ENCODE measurements around the gene FRAT2. TPM values are rescaled to one million over a fixed set of nuclear protein-coding genes. Genes with fewer than 3 reads are reported as not detected.
A peak's percentile ranks its signal among the peaks of the same experiment; 100 is the strongest.

Gene FRAT2
- total RNA-seq, 2 experiments from 2014 or later, result 8.8 to 9.5 TPM

GRCh38 chr10:97321804-97322190 is 12.7 kb downstream of the FRAT2 start:
- H3K36me3 Mint-ChIP-seq, result no peaks in the 10 kb centered on the region
- H3K9me3 Mint-ChIP-seq, result no peaks in the 10 kb centered on the region
- no peak for DNase-seq
- H3K27ac Mint-ChIP-seq, result no peak overlapping the region
- peak overlapping the region; percentile 84 for H3K4me3 Mint-ChIP-seq
- no peaks in the 10 kb centered on the region for H3K27me3 Mint-ChIP-seq
- H3K4me1 Mint-ChIP-seq, result peaks cover 26% of the 10 kb centered on the region

DNA sequence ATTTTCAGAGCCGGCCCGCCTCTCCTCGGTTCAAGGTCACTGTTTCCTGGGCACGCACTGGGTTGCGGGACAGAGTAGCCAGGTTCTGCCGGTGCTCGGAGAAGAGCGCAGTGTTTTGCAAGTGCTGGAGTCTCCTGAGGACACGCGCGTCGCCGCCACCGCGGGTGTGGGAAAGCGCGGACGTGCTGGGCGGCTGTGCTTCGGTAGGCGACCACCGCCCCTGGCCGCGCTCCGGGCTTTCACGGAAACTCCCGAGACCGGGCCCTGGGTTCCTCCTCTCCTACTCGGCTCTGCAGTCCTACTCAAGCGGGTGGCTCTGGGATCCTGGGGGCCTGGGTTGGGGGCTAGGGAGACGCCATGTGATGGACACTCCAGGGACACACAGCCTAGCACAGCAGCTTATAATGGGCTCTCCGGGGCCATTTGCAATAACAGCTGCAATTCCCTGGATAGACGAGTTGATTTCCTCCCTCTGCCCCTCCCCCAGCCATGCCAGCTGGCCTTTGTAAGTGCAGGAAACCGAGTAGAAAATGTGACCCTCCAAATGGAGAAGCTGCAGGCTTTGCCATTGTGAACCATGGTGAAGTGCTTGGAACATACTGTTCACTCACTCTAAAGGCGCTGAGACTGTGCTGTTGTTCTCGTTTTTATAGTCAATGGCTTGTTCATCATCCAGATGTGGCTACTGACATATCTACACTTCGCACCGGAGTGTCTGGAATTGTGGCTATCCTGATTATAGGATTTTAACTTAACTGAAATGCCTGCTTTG is 13.3 kb downstream of the FRAT2 start:
- no peaks in the 10 kb centered on the region for H3K27me3 Mint-ChIP-seq

GRCh38 chr10:97320480-97321031 is 14.0 kb downstream of the FRAT2 start:
- no peaks in the 10 kb centered on the region for H3K27me3 Mint-ChIP-seq
- H3K27ac Mint-ChIP-seq, result peak overlapping the region; percentile 81
- peak overlapping the region; percentile 84 for H3K4me3 Mint-ChIP-seq
- H3K9me3 Mint-ChIP-seq, result no peaks in the 10 kb centered on the region
- no peak for DNase-seq
- no peaks in the 10 kb centered on the region for H3K36me3 Mint-ChIP-seq
- H3K4me1 Mint-ChIP-seq, result peaks cover 24% of the 10 kb centered on the region

More for the DNA sequence above, 13.3 kb downstream of the FRAT2 start:
- Mint-ChIP-seq H3K4me1 (peaks cover 24% of the 10 kb centered on the region), H3K36me3 (no peaks in the 10 kb centered on the region), H3K9me3 (no peaks in the 10 kb centered on the region), H3K4me3 (peak overlapping the region; percentile 84), H3K27ac (peak overlapping the region; percentile 81)
- DNase-seq, result peak; percentile 18

- peak; percentile 79 for DNase-seq
- Mint-ChIP-seq H3K9me3 (no peaks in the 10 kb centered on the region), H3K36me3 (no peaks in the 10 kb centered on the region), H3K4me1 (peaks cover 24% of the 10 kb centered on the region), H3K4me3 (peak overlapping the region; percentile 84), H3K27ac (peak overlapping the region; percentile 81), H3K27me3 (no peaks in the 10 kb centered on the region)
Observed at GRCh38 chr10:97319671-97320479, 14.7 kb downstream of the FRAT2 start.

GRCh38 chr10:97318772-97319651 is 15.5 kb downstream of the FRAT2 start, which contains the start of gene FRAT1:
Gene FRAT1, plus strand, starts transcription at chr10:97319271. Its CDS starts 183 bp downstream, at chr10:97319454.
- Mint-ChIP-seq H3K9me3 (no peaks in the 10 kb centered on the region), H3K27me3 (no peaks in the 10 kb centered on the region), H3K27ac (peak within 1 kb of the TSS; percentile 99), H3K36me3 (no peaks in the 10 kb centered on the region), H3K4me1 (peaks cover 24% of the 10 kb centered on the region), H3K4me3 (peak within 1 kb of the TSS; percentile 92)
- DNase-seq, result peak; percentile 85

DNA sequence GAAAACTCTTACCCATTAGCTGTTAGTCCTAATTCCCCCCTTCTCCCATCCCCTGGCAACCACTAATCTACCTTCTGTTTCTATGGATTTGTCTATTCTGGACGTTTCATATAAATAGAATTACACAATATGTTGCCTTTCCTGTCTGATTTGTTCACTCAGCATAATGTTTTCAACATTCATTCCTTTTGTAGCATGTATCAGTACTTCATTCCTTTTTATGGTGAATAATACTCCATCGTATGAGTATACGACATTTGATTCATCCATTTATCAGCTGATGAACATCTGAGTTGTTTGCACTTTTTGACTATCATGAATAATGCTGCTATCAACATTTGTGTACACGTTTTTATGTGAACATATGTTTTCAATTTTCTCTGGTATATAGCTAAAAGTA is 19.9 kb downstream of the FRAT2 start:
- H3K27ac Mint-ChIP-seq, result no peak overlapping the region
- H3K27me3 Mint-ChIP-seq, result no peaks in the 10 kb centered on the region
- H3K9me3 Mint-ChIP-seq, result no peaks in the 10 kb centered on the region
- DNase-seq, result no peak
- H3K4me3 Mint-ChIP-seq, result no peak overlapping the region
- H3K4me1 Mint-ChIP-seq, result peaks cover 5% of the 10 kb centered on the region
- no peaks in the 10 kb centered on the region for H3K36me3 Mint-ChIP-seq

DNA sequence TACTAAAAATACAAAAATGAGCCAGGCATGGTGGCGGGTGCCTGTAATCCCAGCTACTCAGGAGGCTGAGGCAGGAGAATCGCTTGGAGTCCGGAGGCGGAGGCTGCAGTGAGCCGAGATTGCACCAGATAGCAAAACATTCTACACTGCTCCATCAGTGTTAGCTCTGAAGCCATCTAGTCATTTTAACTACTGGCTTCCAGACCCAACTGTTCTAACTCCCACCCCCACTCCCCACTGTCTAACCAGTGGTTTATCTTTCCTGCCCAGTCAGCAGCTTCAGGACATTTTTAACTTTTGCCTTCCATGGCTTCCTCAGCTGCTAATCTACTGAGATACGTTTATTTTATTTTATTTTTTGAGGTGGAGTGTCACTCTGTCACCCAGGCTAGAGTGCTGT is 21.6 kb downstream of the FRAT2 start:
- no peak overlapping the region for H3K4me3 Mint-ChIP-seq

GRCh38 chr10:97311111-97311626 is 23.4 kb downstream of the FRAT2 start:
- no peak overlapping the region for H3K4me3 Mint-ChIP-seq
- no peaks in the 10 kb centered on the region for H3K27me3 Mint-ChIP-seq
- H3K27ac Mint-ChIP-seq, result no peak overlapping the region

More for the DNA sequence above, 21.6 kb downstream of the FRAT2 start:
- H3K27ac Mint-ChIP-seq, result no peak overlapping the region
- no peaks in the 10 kb centered on the region for H3K4me1 Mint-ChIP-seq
- H3K27me3 Mint-ChIP-seq, result no peaks in the 10 kb centered on the region
- H3K9me3 Mint-ChIP-seq, result no peaks in the 10 kb centered on the region
- no peaks in the 10 kb centered on the region for H3K36me3 Mint-ChIP-seq
- DNase-seq, result no peak

DNA sequence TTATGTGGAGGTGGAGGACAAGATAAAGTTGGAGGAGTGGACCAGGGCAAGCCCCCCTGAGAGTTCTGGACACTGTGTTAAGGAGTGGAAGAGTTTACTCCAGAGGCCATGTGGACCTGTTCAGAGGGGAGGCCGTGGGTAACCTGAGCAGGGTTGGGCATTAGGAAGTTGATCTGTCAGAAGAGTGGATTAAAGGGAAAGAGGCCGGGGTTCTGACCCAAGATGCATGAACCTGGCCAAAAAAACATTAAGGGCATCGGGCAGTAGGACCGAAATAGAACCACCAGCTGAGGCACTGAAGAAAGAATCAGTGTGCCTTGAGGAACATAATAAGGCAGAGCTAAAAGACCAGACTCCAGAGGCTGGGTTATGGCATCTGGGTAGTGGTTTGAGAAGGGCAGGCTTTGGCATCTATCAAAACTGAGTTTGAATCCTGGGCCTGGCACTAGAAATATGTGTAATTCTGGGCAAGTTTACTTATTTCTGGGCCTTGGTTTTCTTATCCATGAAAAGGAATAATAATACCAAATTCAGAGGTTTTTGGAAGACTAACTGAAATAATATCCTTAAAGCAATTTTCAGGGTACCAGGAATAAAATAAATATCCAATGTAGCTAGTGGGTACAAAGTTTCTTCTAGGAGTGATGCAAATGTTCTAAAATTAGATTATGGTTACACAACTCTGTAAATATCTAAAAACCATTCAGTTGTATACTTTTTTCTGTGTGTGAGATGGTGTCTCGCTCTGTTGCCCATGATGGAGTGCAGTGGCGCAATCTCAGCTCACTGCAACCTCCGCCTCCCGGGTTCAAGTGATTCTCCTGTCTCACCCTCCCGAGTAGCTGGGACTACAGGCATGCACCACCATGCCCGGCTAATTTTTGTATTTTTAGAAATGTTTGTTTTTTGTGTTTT is 26.4 kb downstream of the FRAT2 start:
- DNase-seq, result no peak
- no peaks in the 10 kb centered on the region for H3K36me3 Mint-ChIP-seq
- no peaks in the 10 kb centered on the region for H3K9me3 Mint-ChIP-seq
- no peak overlapping the region for H3K4me3 Mint-ChIP-seq
- H3K4me1 Mint-ChIP-seq, result no peaks in the 10 kb centered on the region
- no peaks in the 10 kb centered on the region for H3K27me3 Mint-ChIP-seq
- no peak overlapping the region for H3K27ac Mint-ChIP-seq

More at GRCh38 chr10:97311111-97311626, 23.4 kb downstream of the FRAT2 start:
- Mint-ChIP-seq H3K36me3 (no peaks in the 10 kb centered on the region), H3K4me1 (no peaks in the 10 kb centered on the region), H3K9me3 (no peaks in the 10 kb centered on the region)
- no peak for DNase-seq

GRCh38 chr10:97307441-97307840 is 27.1 kb downstream of the FRAT2 start:
- Mint-ChIP-seq H3K27ac (no peak overlapping the region), H3K27me3 (no peaks in the 10 kb centered on the region), H3K4me3 (no peak overlapping the region), H3K36me3 (no peaks in the 10 kb centered on the region), H3K4me1 (no peaks in the 10 kb centered on the region), H3K9me3 (no peaks in the 10 kb centered on the region)
- DNase-seq, result no peak

GRCh38 chr10:97302088-97302791 is 32.3 kb downstream of the FRAT2 start:
- H3K27me3 Mint-ChIP-seq, result no peaks in the 10 kb centered on the region
- H3K27ac Mint-ChIP-seq, result no peak overlapping the region
- DNase-seq, result no peak
- H3K4me3 Mint-ChIP-seq, result no peak overlapping the region
- H3K36me3 Mint-ChIP-seq, result no peaks in the 10 kb centered on the region
- no peaks in the 10 kb centered on the region for H3K9me3 Mint-ChIP-seq
- H3K4me1 Mint-ChIP-seq, result no peaks in the 10 kb centered on the region

DNA sequence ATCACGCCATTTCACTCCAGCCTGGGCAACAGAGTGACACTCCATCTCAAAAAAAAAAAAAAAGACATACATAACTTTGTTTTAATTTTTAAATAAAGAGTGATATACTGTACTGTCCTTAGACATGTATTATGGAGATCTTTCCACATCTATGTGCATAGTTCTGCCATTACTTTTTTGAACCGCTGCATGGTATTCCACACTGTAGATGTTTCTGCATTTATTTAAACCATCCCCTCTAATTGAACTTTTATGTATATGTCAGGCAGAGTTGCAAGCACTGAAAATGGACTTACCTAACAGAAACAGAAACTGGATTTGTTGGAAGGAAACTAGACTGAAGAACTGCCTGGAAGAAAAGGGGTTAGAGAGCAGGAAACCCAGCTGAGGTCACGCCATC is 33.5 kb downstream of the FRAT2 start:
- Mint-ChIP-seq H3K4me1 (no peaks in the 10 kb centered on the region), H3K9me3 (no peaks in the 10 kb centered on the region), H3K36me3 (no peaks in the 10 kb centered on the region), H3K27me3 (no peaks in the 10 kb centered on the region), H3K27ac (no peak overlapping the region), H3K4me3 (no peak overlapping the region)
- DNase-seq, result no peak

GRCh38 chr10:97298223-97298571 is 36.3 kb downstream of the FRAT2 start:
- H3K27me3 Mint-ChIP-seq, result no peaks in the 10 kb centered on the region
- H3K9me3 Mint-ChIP-seq, result no peaks in the 10 kb centered on the region
- H3K4me1 Mint-ChIP-seq, result no peaks in the 10 kb centered on the region
- no peaks in the 10 kb centered on the region for H3K36me3 Mint-ChIP-seq
- no peak overlapping the region for H3K27ac Mint-ChIP-seq
- no peak overlapping the region for H3K4me3 Mint-ChIP-seq
- DNase-seq, result no peak

Measured in activated naive CD8-positive, alpha-beta T cell treated with anti-CD3 and anti-CD28 coated beads for 36 hours (primary cell).